ENCODE measurements around the gene PRR11. TPM values are rescaled to one million over a fixed set of nuclear protein-coding genes. Genes with fewer than 3 reads are reported as not detected.
"Not testable (repeated sequence)": the region's sequence is repeated elsewhere in the genome, so short reads cannot be mapped to it uniquely, and the experiment has no call there.

The PRR11 gene
- total and polyA plus RNA-seq, 2 experiments from 2014 or later: 5.9 to 15.0 TPM

DNA sequence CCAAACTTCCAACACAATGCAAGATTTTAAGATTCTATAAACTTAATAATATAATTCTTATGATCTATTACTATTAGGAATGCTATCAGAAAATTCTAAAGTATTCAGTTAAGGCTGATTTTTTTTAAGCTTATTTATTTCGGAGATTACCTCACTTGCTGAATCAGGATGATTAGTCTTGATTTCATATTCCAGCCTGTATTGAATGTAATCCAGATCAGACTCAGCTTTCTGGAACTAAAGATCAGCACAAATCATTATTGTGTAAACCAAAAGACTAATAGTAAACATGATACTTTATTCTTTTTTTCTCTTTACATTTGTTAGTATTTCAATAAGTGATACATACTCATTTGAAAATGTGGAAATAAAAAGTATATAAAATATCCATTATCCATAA lies 24.4 kb upstream of the PRR11 start:
- 82% methylated on average over 1 of the region's 1 CpG for WGBS, 2 experiments (ENCODE audit: low coverage in 1 of 2, low lambda C conversion rate in 2 of 2, missing lambda C conversion rate in 2 of 2)

GRCh38 chr17:59138339-59138738 lies 17.2 kb upstream of the PRR11 start:
- H3K27ac ChIP-seq; H4K20me1 ChIP-seq (ENCODE audit: insufficient read depth); H3K4me2 ChIP-seq (ENCODE audit: unreplicated experiment); H3K9me2 ChIP-seq (ENCODE audit: insufficient read depth); H3K9ac ChIP-seq; DNase-seq; in situ Hi-C loops (cut with MboI); H3K4me1 ChIP-seq (ENCODE audit: insufficient read depth); H3F3A ChIP-seq (ENCODE audit: insufficient read depth); H2AFZ ChIP-seq; H3K36me3 ChIP-seq (ENCODE audit: low read depth); H3K27me3 ChIP-seq (replicated peaks; ENCODE audit: insufficient read depth); H3K4me3 ChIP-seq; H3K9me3 ChIP-seq (ENCODE audit: low read depth): not testable (repeated sequence)
- WGBS, 2 experiments (ENCODE audit: low coverage in 1 of 2, low lambda C conversion rate in 2 of 2, missing lambda C conversion rate in 2 of 2): 96 to 97% methylated on average over 10 of the region's 10 CpGs
- peaks cover 97% of the 10 kb centered on the region for H3K79me2 ChIP-seq (ENCODE audit: insufficient read depth)

More for the DNA sequence above, 24.4 kb upstream of the PRR11 start:
- H4K20me1 ChIP-seq (ENCODE audit: insufficient read depth): no peaks in the 10 kb centered on the region
- H3K27me3 ChIP-seq (replicated peaks; ENCODE audit: insufficient read depth): no peaks in the 10 kb centered on the region
- H3K9me2 ChIP-seq (ENCODE audit: insufficient read depth): no peaks in the 10 kb centered on the region
- in situ Hi-C loops (cut with MboI): no loop called here
- peak; percentile 30 for DNase-seq
- H3K36me3 ChIP-seq (ENCODE audit: low read depth): no peaks in the 10 kb centered on the region
- no peak overlapping the region for H3K4me3 ChIP-seq
- H2AFZ ChIP-seq: no peak overlapping the region
- no peaks in the 10 kb centered on the region for H3K4me1 ChIP-seq (ENCODE audit: insufficient read depth)
- no peaks in the 10 kb centered on the region for H3K9me3 ChIP-seq (ENCODE audit: low read depth)
- no peak overlapping the region for H3K9ac ChIP-seq
- no peak overlapping the region for H3K27ac ChIP-seq
- H3F3A ChIP-seq (ENCODE audit: insufficient read depth): no peaks in the 10 kb centered on the region; the same call in 1 of the 2 replicates
- TF ChIP-seq EZH2 (IDR thresholded peaks at IDR 0.05; ENCODE audit: insufficient read depth, poor library complexity, severe bottlenecking) (no peak), EZH2phosphoT487 (IDR thresholded peaks at IDR 0.05; ENCODE audit: insufficient read depth, low read depth) (no peak)
- H3K79me2 ChIP-seq (ENCODE audit: insufficient read depth): peaks cover 68% of the 10 kb centered on the region
- H3K4me2 ChIP-seq (ENCODE audit: unreplicated experiment): no peak overlapping the region

- H3K4me1 ChIP-seq (ENCODE audit: insufficient read depth): no peaks in the 10 kb centered on the region
- no peak for DNase-seq
- peaks cover 97% of the 10 kb centered on the region for H3K79me2 ChIP-seq (ENCODE audit: insufficient read depth)
- H3K4me3 ChIP-seq: no peak overlapping the region
- no peaks in the 10 kb centered on the region for H3K9me2 ChIP-seq (ENCODE audit: insufficient read depth)
- no peaks in the 10 kb centered on the region for H3K27me3 ChIP-seq (replicated peaks; ENCODE audit: insufficient read depth)
- no peaks in the 10 kb centered on the region for H3K36me3 ChIP-seq (ENCODE audit: low read depth)
- no peaks in the 10 kb centered on the region for H3F3A ChIP-seq (ENCODE audit: insufficient read depth)
- no peak overlapping the region for H2AFZ ChIP-seq
- H3K27ac ChIP-seq: no peak overlapping the region
- H3K9me3 ChIP-seq (ENCODE audit: low read depth): no peaks in the 10 kb centered on the region
- no peaks in the 10 kb centered on the region for H4K20me1 ChIP-seq (ENCODE audit: insufficient read depth)
- H3K9ac ChIP-seq: no peak overlapping the region
- 100% methylated on average over 4 of the region's 4 CpGs for WGBS, 2 experiments (ENCODE audit: low coverage in 1 of 2, low lambda C conversion rate in 2 of 2, missing lambda C conversion rate in 2 of 2)
- no peak for TF ChIP-seq EZH2phosphoT487 (IDR thresholded peaks at IDR 0.05; ENCODE audit: insufficient read depth, low read depth)
- TF ChIP-seq EZH2 (IDR thresholded peaks at IDR 0.05; ENCODE audit: insufficient read depth, poor library complexity, severe bottlenecking): no peak
- H3K4me2 ChIP-seq (ENCODE audit: unreplicated experiment): no peak overlapping the region
- in situ Hi-C loops (cut with MboI): no loop called here
Measured at GRCh38 chr17:59139939-59140338, 15.6 kb upstream of the PRR11 start.

DNA sequence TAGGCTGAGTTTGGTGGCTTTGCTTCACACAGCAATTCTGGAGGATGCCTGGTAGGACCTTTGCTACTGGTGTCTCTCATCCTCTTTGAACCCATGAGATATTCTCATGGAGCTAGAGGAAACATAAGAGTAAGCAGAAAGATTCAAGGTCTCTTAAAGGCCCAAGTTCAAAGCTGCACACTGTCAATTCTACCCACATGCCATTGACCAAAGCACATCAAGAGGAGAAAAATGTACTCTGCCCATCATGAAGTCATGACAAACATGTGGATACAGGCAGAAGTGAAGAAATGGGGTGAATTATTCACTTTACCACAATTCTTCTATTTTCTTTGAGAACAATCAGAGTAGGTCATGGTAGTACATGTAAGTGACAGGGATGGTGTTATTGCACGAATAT lies 13.7 kb upstream of the PRR11 start:
- TF ChIP-seq EZH2phosphoT487 (IDR thresholded peaks at IDR 0.05; ENCODE audit: insufficient read depth, low read depth) (no peak), EZH2 (IDR thresholded peaks at IDR 0.05; ENCODE audit: insufficient read depth, poor library complexity, severe bottlenecking) (no peak)
- Histone ChIP-seq H3K79me2 (ENCODE audit: insufficient read depth) (peaks cover 99% of the 10 kb centered on the region), H3K36me3 (ENCODE audit: low read depth) (no peaks in the 10 kb centered on the region), H3K27me3 (replicated peaks; ENCODE audit: insufficient read depth) (no peaks in the 10 kb centered on the region), H3K4me2 (ENCODE audit: unreplicated experiment) (no peak overlapping the region), H3K4me3 (no peak overlapping the region), H4K20me1 (ENCODE audit: insufficient read depth) (no peaks in the 10 kb centered on the region), H3K9me3 (ENCODE audit: low read depth) (no peaks in the 10 kb centered on the region), H2AFZ (no peak overlapping the region), H3F3A (ENCODE audit: insufficient read depth) (no peaks in the 10 kb centered on the region), H3K4me1 (ENCODE audit: insufficient read depth) (no peaks in the 10 kb centered on the region), H3K9me2 (ENCODE audit: insufficient read depth) (no peaks in the 10 kb centered on the region), H3K27ac (no peak overlapping the region), H3K9ac (no peak overlapping the region)
- 96 to 100% methylated on average over 1 of the region's 1 CpG for WGBS, 2 experiments (ENCODE audit: low coverage in 1 of 2, low lambda C conversion rate in 2 of 2, missing lambda C conversion rate in 2 of 2)
- DNase-seq: no peak
- in situ Hi-C loops (cut with MboI): no loop called here

DNA sequence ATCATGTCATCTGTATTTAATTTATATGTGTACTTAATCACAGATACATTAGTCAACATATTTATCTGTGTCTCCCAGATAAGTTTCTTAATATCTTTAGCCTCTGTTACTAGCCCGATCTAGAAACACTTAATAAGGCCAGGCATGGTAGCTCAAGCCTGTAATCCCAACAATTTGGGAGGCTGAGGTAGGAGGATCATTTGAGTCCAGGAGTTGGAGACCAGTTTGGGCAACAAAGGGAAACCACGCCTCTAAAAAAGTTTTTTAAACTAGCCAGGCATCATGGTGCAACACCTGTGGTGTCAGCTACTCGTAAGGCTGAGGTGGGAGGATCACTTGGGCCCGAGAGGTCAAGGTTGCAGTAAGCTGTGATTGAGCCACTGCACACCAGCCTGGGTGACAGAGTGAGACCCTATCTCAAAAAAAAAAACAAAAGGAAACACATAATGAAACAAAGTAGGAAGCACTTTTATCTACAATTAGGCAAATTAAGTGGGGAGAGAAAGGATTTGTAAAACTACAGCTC lies 9.9 kb upstream of the PRR11 start:
- Histone ChIP-seq H3K4me1 (ENCODE audit: insufficient read depth) (peaks cover 12% of the 10 kb centered on the region), H3K27me3 (replicated peaks; ENCODE audit: insufficient read depth) (no peaks in the 10 kb centered on the region), H3K9ac (no peak overlapping the region), H2AFZ (no peak overlapping the region), H3K79me2 (ENCODE audit: insufficient read depth) (peaks cover 99% of the 10 kb centered on the region), H3K9me2 (ENCODE audit: insufficient read depth) (no peaks in the 10 kb centered on the region), H3F3A (ENCODE audit: insufficient read depth) (peaks cover 10% of the 10 kb centered on the region), H3K36me3 (ENCODE audit: low read depth) (no peaks in the 10 kb centered on the region), H3K4me3 (no peak overlapping the region), H3K27ac (no peak overlapping the region), H4K20me1 (ENCODE audit: insufficient read depth) (no peaks in the 10 kb centered on the region), H3K4me2 (ENCODE audit: unreplicated experiment) (no peak overlapping the region), H3K9me3 (ENCODE audit: low read depth) (no peaks in the 10 kb centered on the region)
- TF ChIP-seq EZH2 (IDR thresholded peaks at IDR 0.05; ENCODE audit: insufficient read depth, poor library complexity, severe bottlenecking) (no peak), EZH2phosphoT487 (IDR thresholded peaks at IDR 0.05; ENCODE audit: insufficient read depth, low read depth) (no peak)
- DNase-seq: no peak
- 96% methylated on average over 4 of the region's 4 CpGs for WGBS, 2 experiments (ENCODE audit: low coverage in 1 of 2, low lambda C conversion rate in 2 of 2, missing lambda C conversion rate in 2 of 2)
- in situ Hi-C loops (cut with MboI): no loop called here
